Neural progenitor cell (in vitro differentiated cells): Measurements from ENCODE around the gene PIM3. TPM values are rescaled to one million over a fixed set of nuclear protein-coding genes. Genes with fewer than 3 reads are reported as not detected.

Experiments
- DNase-seq: peaks from one replicate; pipeline ENCODE4 v3.0.0-alpha.2; 2016; ENCODE audit warnings: low spot score
- H2AFZ ChIP-seq: fragments of 200-600 bp; sonication (generic); replicated peaks from 2 replicates; pipeline ENCODE4 v1.6.1; 2016; ENCODE audit warnings: antibody characterized with exemption
- H3F3A ChIP-seq: fragments of 200-600 bp; sonication (generic); 2 replicates; pipeline ENCODE4 v1.6.1; 2016; ENCODE audit warnings: antibody characterized with exemption, low read depth
- H3K27ac ChIP-seq: fragments of 200-600 bp; sonication (generic); 2 replicates; pipeline ENCODE4 v1.5.1; 2016; ENCODE audit warnings: mild to moderate bottlenecking
- H3K27me3 ChIP-seq: fragments of 200-600 bp; sonication (generic); 2 replicates; pipeline ENCODE4 v1.6.1; 2016; ENCODE audit warnings: mild to moderate bottlenecking, moderate library complexity
- H3K36me3 ChIP-seq: fragments of 200-600 bp; sonication (generic); 2 replicates; pipeline ENCODE4 v1.5.1; 2016
- H3K4me1 ChIP-seq: fragments of 200-600 bp; sonication (generic); 2 replicates; pipeline ENCODE4 v1.6.1; 2016; ENCODE audit warnings: mixed run types
- H3K4me2 ChIP-seq: fragments of 200-600 bp; sonication (generic); 2 replicates; pipeline ENCODE4 v1.6.1; 2016
- H3K4me3 ChIP-seq: fragments of 200-600 bp; sonication (generic); 2 replicates; pipeline ENCODE4 v1.5.1; 2016
- H3K79me2 ChIP-seq: fragments of 200-600 bp; sonication (generic); 2 replicates; pipeline ENCODE4 v1.6.1; 2016; ENCODE audit warnings: low read depth
- H3K9ac ChIP-seq: fragments of 200-600 bp; sonication (generic); 2 replicates; pipeline ENCODE4 v1.6.1; 2016
- H3K9me3 ChIP-seq: fragments of 200-600 bp; sonication (generic); 2 replicates; pipeline ENCODE4 v1.5.1; 2016; ENCODE audit warnings: low read depth
- H4K20me1 ChIP-seq: fragments of 200-600 bp; sonication (generic); 2 replicates; pipeline ENCODE4 v1.6.1; 2016; ENCODE audit warnings: low read depth
- H3K27ac Mint-ChIP-seq: 3 replicates; pipeline ENCODE4 v1.8.0; 2021; ENCODE audit warnings: mixed read lengths
- H3K27me3 Mint-ChIP-seq: 2 replicates; pipeline ENCODE4 v1.8.0; 2022; ENCODE audit warnings: low read depth, mild to moderate bottlenecking, inconsistent platforms, moderate library complexity, mixed read lengths; ENCODE audit not compliant: insufficient read depth
- H3K36me3 Mint-ChIP-seq: 3 replicates; pipeline ENCODE4 v1.8.0; 2021; ENCODE audit warnings: mixed read lengths
- H3K4me1 Mint-ChIP-seq: 3 replicates; pipeline ENCODE4 v1.8.0; 2021; ENCODE audit warnings: mixed read lengths
- H3K4me3 Mint-ChIP-seq: 3 replicates; pipeline ENCODE4 v1.8.0; 2021; ENCODE audit warnings: mild to moderate bottlenecking, moderate library complexity, mixed read lengths
- H3K9me3 Mint-ChIP-seq: 3 replicates; pipeline ENCODE4 v1.8.0; 2020; ENCODE audit warnings: mixed read lengths
- CTCF ChIP-seq: fragments of 200-600 bp; sonication (generic); IDR thresholded peaks from 2 replicates; pipeline ENCODE4 v1.5.1; 2017; ENCODE audit warnings: antibody characterized with exemption, mild to moderate bottlenecking
- EZH2 ChIP-seq: fragments of 200-600 bp; sonication (generic); IDR thresholded peaks from 2 replicates; pipeline ENCODE4 v1.6.1; 2017; ENCODE audit warnings: antibody characterized with exemption, mild to moderate bottlenecking, moderate library complexity
- EZH2phosphoT487 ChIP-seq: fragments of 200-600 bp; sonication (generic); IDR thresholded peaks from 2 replicates; pipeline ENCODE4 v1.6.1; 2017; ENCODE audit warnings: antibody characterized with exemption
- total RNA-seq: library from RNA; depleted of rRNA; stranded (reverse); fragments of >200 nt; gene quantifications from 2 replicates; pipeline ENCODE4 v1.2.3, GENCODE V29; 2015; ENCODE audit warnings: low replicate concordance

PIM3 gene
- total RNA-seq, 1 donor from 2014 or later, result 15.1 TPM

GRCh38 chr22:49951986-49952896, 8.3 kb upstream of the PIM3 start:
- H3F3A ChIP-seq, result no peaks in the 10 kb centered on the region

GRCh38 chr22:49953027-49953679, 7.4 kb upstream of the PIM3 start:
- no peaks in the 10 kb centered on the region for H3K9me3 Mint-ChIP-seq
- no peak for DNase-seq
- Histone ChIP-seq H3K4me2 (no peak overlapping the region), H3K9me3 (no peaks in the 10 kb centered on the region), H3K27ac (no peak overlapping the region), H4K20me1 (no peaks in the 10 kb centered on the region), H3K36me3 (no peaks in the 10 kb centered on the region), H3K9ac (no peak overlapping the region), H3K4me3 (no peak overlapping the region), H3F3A (no peaks in the 10 kb centered on the region), H2AFZ (no peak overlapping the region), H3K27me3 (no peaks in the 10 kb centered on the region), H3K4me1 (peaks cover 3% of the 10 kb centered on the region), H3K79me2 (no peaks in the 10 kb centered on the region)
- no peak overlapping the region for H3K4me3 Mint-ChIP-seq
- no peaks in the 10 kb centered on the region for H3K36me3 Mint-ChIP-seq
- no peaks in the 10 kb centered on the region for H3K4me1 Mint-ChIP-seq
- H3K27me3 Mint-ChIP-seq, result no peaks in the 10 kb centered on the region
- TF ChIP-seq EZH2phosphoT487, result no peak
- no peak for TF ChIP-seq EZH2
- no peak for TF ChIP-seq CTCF
- no peak overlapping the region for H3K27ac Mint-ChIP-seq

More at GRCh38 chr22:49951986-49952896, 8.3 kb upstream of the PIM3 start:
- Histone ChIP-seq H3K4me1 (peaks cover 7% of the 10 kb centered on the region), H3K27me3 (no peaks in the 10 kb centered on the region), H3K4me2 (no peak overlapping the region), H3K4me3 (no peak overlapping the region), H2AFZ (no peak overlapping the region), H3K27ac (no peak overlapping the region), H3K79me2 (no peaks in the 10 kb centered on the region), H4K20me1 (no peaks in the 10 kb centered on the region), H3K9me3 (no peaks in the 10 kb centered on the region), H3K36me3 (no peaks in the 10 kb centered on the region), H3K9ac (no peak overlapping the region)
- Mint-ChIP-seq H3K27me3 (no peaks in the 10 kb centered on the region), H3K9me3 (no peaks in the 10 kb centered on the region), H3K36me3 (no peaks in the 10 kb centered on the region), H3K27ac (peak overlapping the region; percentile 68), H3K4me1 (no peaks in the 10 kb centered on the region), H3K4me3 (no peak overlapping the region)
- TF ChIP-seq CTCF (no peak), EZH2phosphoT487 (no peak), EZH2 (no peak)
- no peak for DNase-seq

GRCh38 chr22:49953680-49954344, 6.8 kb upstream of the PIM3 start:
- DNase-seq, result no peak
- H3K4me3 Mint-ChIP-seq, result no peak overlapping the region

More at GRCh38 chr22:49953680-49954344, 6.8 kb upstream of the PIM3 start:
- no peaks in the 10 kb centered on the region for H3K9me3 Mint-ChIP-seq
- Histone ChIP-seq H3K9ac (no peak overlapping the region), H3K4me2 (no peak overlapping the region), H3K9me3 (no peaks in the 10 kb centered on the region), H4K20me1 (no peaks in the 10 kb centered on the region), H3K36me3 (no peaks in the 10 kb centered on the region), H3K4me3 (no peak overlapping the region), H2AFZ (no peak overlapping the region), H3K79me2 (no peaks in the 10 kb centered on the region), H3K27me3 (no peaks in the 10 kb centered on the region), H3F3A (no peaks in the 10 kb centered on the region), H3K4me1 (peaks cover 3% of the 10 kb centered on the region), H3K27ac (no peak overlapping the region)
- no peaks in the 10 kb centered on the region for H3K36me3 Mint-ChIP-seq
- no peaks in the 10 kb centered on the region for H3K27me3 Mint-ChIP-seq
- H3K4me1 Mint-ChIP-seq, result peaks cover under 1% of the 10 kb centered on the region
- TF ChIP-seq EZH2 (no peak), EZH2phosphoT487 (no peak), CTCF (no peak)
- no peak overlapping the region for H3K27ac Mint-ChIP-seq
